Neuron (in vitro differentiated cells): Measurements from ENCODE around the gene GRIA3.

ENCODE experiments used
- H2AFZ ChIP-seq: one replicate; pipeline ENCODE4 v1.6.1; 2013; ENCODE audit warnings: low read depth, mild to moderate bottlenecking, inconsistent platforms, low read length, moderate library complexity
- H3K27me3 ChIP-seq: one replicate; pipeline ENCODE4 v1.6.1; 2013; ENCODE audit warnings: low read length; ENCODE audit not compliant: insufficient read depth
- H3K36me3 ChIP-seq: one replicate; pipeline ENCODE4 v1.6.1; 2013; ENCODE audit warnings: low read length; ENCODE audit not compliant: insufficient read depth
- H3K4me1 ChIP-seq: one replicate; pipeline ENCODE4 v1.6.1; 2013; ENCODE audit warnings: low read length; ENCODE audit not compliant: insufficient read depth
- H3K4me3 ChIP-seq: 2 replicates; pipeline ENCODE4 v1.5.1; 2013; ENCODE audit warnings: mild to moderate bottlenecking, low read length, moderate library complexity
- H3K9me3 ChIP-seq: one replicate; pipeline ENCODE4 v1.6.1; 2013; ENCODE audit warnings: low read length

Gene GRIA3

GRCh38 chrX:123303429-123303828 lies 119.4 kb downstream of the GRIA3 start:
- H3K4me3 ChIP-seq: no peak overlapping the region
- H2AFZ ChIP-seq: no peak overlapping the region
- no peaks in the 10 kb centered on the region for H3K4me1 ChIP-seq
- H3K36me3 ChIP-seq: no peaks in the 10 kb centered on the region
- no peaks in the 10 kb centered on the region for H3K27me3 ChIP-seq
- no peaks in the 10 kb centered on the region for H3K9me3 ChIP-seq

- Histone ChIP-seq H3K36me3 (no peaks in the 10 kb centered on the region), H3K4me1 (no peaks in the 10 kb centered on the region), H2AFZ (no peak overlapping the region), H3K27me3 (no peaks in the 10 kb centered on the region), H3K4me3 (no peak overlapping the region), H3K9me3 (no peaks in the 10 kb centered on the region)
These were observed 124.6 kb downstream of the GRIA3 start for GRCh38 chrX:123308658-123309057.

- Histone ChIP-seq H2AFZ (no peak overlapping the region), H3K9me3 (no peaks in the 10 kb centered on the region), H3K4me1 (no peaks in the 10 kb centered on the region), H3K4me3 (no peak overlapping the region), H3K36me3 (no peaks in the 10 kb centered on the region), H3K27me3 (no peaks in the 10 kb centered on the region)
These were observed 126.0 kb downstream of the GRIA3 start for GRCh38 chrX:123310112-123310511.

- H2AFZ ChIP-seq: no peak overlapping the region
- H3K9me3 ChIP-seq: no peaks in the 10 kb centered on the region
- H3K27me3 ChIP-seq: no peaks in the 10 kb centered on the region
- H3K4me1 ChIP-seq: no peaks in the 10 kb centered on the region
- no peak overlapping the region for H3K4me3 ChIP-seq
- no peaks in the 10 kb centered on the region for H3K36me3 ChIP-seq
These were observed 127.4 kb downstream of the GRIA3 start for GRCh38 chrX:123311486-123311885.

- Histone ChIP-seq H3K9me3 (no peaks in the 10 kb centered on the region), H3K4me1 (no peaks in the 10 kb centered on the region), H3K4me3 (no peak overlapping the region), H3K36me3 (no peaks in the 10 kb centered on the region), H2AFZ (no peak overlapping the region), H3K27me3 (no peaks in the 10 kb centered on the region)
These were observed 129.4 kb downstream of the GRIA3 start for GRCh38 chrX:123313486-123313885.

- Histone ChIP-seq H3K4me1 (no peaks in the 10 kb centered on the region), H3K9me3 (no peaks in the 10 kb centered on the region), H3K36me3 (no peaks in the 10 kb centered on the region), H2AFZ (no peak overlapping the region), H3K27me3 (peaks cover 6% of the 10 kb centered on the region), H3K4me3 (no peak overlapping the region)
These were observed 136.5 kb downstream of the GRIA3 start for GRCh38 chrX:123320622-123321021.

- no peaks in the 10 kb centered on the region for H3K4me1 ChIP-seq
- H3K4me3 ChIP-seq: no peak overlapping the region
- peaks cover 6% of the 10 kb centered on the region for H3K27me3 ChIP-seq
- no peaks in the 10 kb centered on the region for H3K36me3 ChIP-seq
- H2AFZ ChIP-seq: no peak overlapping the region
- no peaks in the 10 kb centered on the region for H3K9me3 ChIP-seq
These were observed 138.5 kb downstream of the GRIA3 start for GRCh38 chrX:123322536-123322935.

- H3K27me3 ChIP-seq: peaks cover 6% of the 10 kb centered on the region
- no peak overlapping the region for H2AFZ ChIP-seq
- H3K4me1 ChIP-seq: no peaks in the 10 kb centered on the region
- H3K9me3 ChIP-seq: no peaks in the 10 kb centered on the region
- H3K36me3 ChIP-seq: no peaks in the 10 kb centered on the region
- H3K4me3 ChIP-seq: no peak overlapping the region
These were observed 140.5 kb downstream of the GRIA3 start for GRCh38 chrX:123324625-123325024.

- H3K9me3 ChIP-seq: no peaks in the 10 kb centered on the region
- no peaks in the 10 kb centered on the region for H3K36me3 ChIP-seq
- H3K4me3 ChIP-seq: no peak overlapping the region
- no peak overlapping the region for H2AFZ ChIP-seq
- H3K4me1 ChIP-seq: no peaks in the 10 kb centered on the region
- no peaks in the 10 kb centered on the region for H3K27me3 ChIP-seq
These were observed 146.3 kb downstream of the GRIA3 start for GRCh38 chrX:123330229-123330942.

- Histone ChIP-seq H2AFZ (no peak overlapping the region), H3K4me1 (no peaks in the 10 kb centered on the region), H3K27me3 (no peaks in the 10 kb centered on the region), H3K9me3 (no peaks in the 10 kb centered on the region), H3K36me3 (no peaks in the 10 kb centered on the region), H3K4me3 (no peak overlapping the region)
These were observed 147.3 kb downstream of the GRIA3 start for GRCh38 chrX:123331349-123331748.

- Histone ChIP-seq H3K4me1 (no peaks in the 10 kb centered on the region), H3K27me3 (no peaks in the 10 kb centered on the region), H3K36me3 (no peaks in the 10 kb centered on the region), H2AFZ (no peak overlapping the region), H3K9me3 (no peaks in the 10 kb centered on the region), H3K4me3 (no peak overlapping the region)
These were observed 147.8 kb downstream of the GRIA3 start for GRCh38 chrX:123331859-123332258.

GRCh38 chrX:123336666-123337065 lies 152.6 kb downstream of the GRIA3 start:
- H3K27me3 ChIP-seq: no peaks in the 10 kb centered on the region
- no peaks in the 10 kb centered on the region for H3K9me3 ChIP-seq
- no peak overlapping the region for H2AFZ ChIP-seq
- H3K4me3 ChIP-seq: no peak overlapping the region
- no peaks in the 10 kb centered on the region for H3K36me3 ChIP-seq
- no peaks in the 10 kb centered on the region for H3K4me1 ChIP-seq

- H3K27me3 ChIP-seq: no peaks in the 10 kb centered on the region
- H3K4me3 ChIP-seq: no peak overlapping the region
- H3K36me3 ChIP-seq: no peaks in the 10 kb centered on the region
These were observed 154.0 kb downstream of the GRIA3 start for GRCh38 chrX:123337886-123338639.

More at GRCh38 chrX:123337886-123338639, 154.0 kb downstream of the GRIA3 start:
- Histone ChIP-seq H2AFZ (no peak overlapping the region), H3K9me3 (no peaks in the 10 kb centered on the region), H3K4me1 (no peaks in the 10 kb centered on the region)
